ENCODE results near the gene DNAJC27.

DNA sequence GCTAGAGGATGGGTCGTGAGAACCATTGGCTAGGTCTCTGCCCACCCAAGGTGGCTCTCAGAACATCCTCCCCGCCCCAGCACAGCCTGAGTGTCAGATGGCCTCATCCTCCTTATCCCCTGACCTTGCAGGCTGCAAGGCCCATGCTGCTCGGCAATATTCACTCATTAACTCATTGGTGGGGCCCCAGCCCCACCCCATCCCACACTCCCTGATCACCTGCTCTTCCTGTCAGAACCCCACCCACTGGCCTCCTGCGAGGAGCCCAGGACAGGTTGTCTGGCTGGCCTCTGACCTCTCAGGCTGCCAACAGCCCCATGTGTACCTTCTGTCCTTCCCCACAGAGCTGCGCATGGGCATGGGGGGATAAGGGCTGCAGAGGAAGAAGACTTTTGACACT is 57.0 kb downstream of the DNAJC27 start:
- TF ChIP-seq HOMEZ (CRISPR knock-in tag; IDR thresholded peaks at IDR 0.05; ENCODE audit: low read depth), result no peak
- TF ChIP-seq JUN (CRISPR knock-in tag; IDR thresholded peaks at IDR 0.05), result no peak
- TF ChIP-seq ZNF790 (CRISPR knock-in tag; IDR thresholded peaks at IDR 0.05; ENCODE audit: borderline replicate concordance), result no peak
- TF ChIP-seq TAF1 (CRISPR knock-in tag; IDR thresholded peaks at IDR 0.05), result no peak
- TF ChIP-seq CEBPG (CRISPR knock-in tag; IDR thresholded peaks at IDR 0.05), result no peak
